ENCODE measurements around the gene SHISAL2A. TPM values are rescaled to one million over a fixed set of nuclear protein-coding genes. Genes with fewer than 3 reads are reported as not detected.

SHISAL2A gene
- total and polyA plus RNA-seq, 10 of the 15 experiments (the other 5 are each of a cell fraction or from before 2014, with no cell fraction given) = 0.18 to 0.67 (median 0.45) TPM

- no peak; the same call in 1 of the 2 replicates for TF ChIP-seq RELB (IDR thresholded peaks at IDR 0.05; ENCODE audit: low read depth)
- no peak for TF ChIP-seq SUPT20H (IDR thresholded peaks at IDR 0.05; ENCODE audit: borderline replicate concordance, control insufficient read depth, low read depth, low read length)
- peak; percentile 47 for TF ChIP-seq MYC (IDR thresholded peaks at IDR 0.05; ENCODE audit: insufficient read depth, insufficient read length, insufficient replicate concordance, low read length, severe bottlenecking)
- no peak for TF ChIP-seq HSF1 (IDR thresholded peaks at IDR 0.05; ENCODE audit: low read depth, low read length)
- TF ChIP-seq E2F4 (IDR thresholded peaks at IDR 0.05; ENCODE audit: low read depth, low read length) = no peak
- no peak for TF ChIP-seq CUX1 (IDR thresholded peaks at IDR 0.05; ENCODE audit: insufficient replicate concordance, low read depth, low read length)
- TF ChIP-seq GABPA (IDR thresholded peaks at IDR 0.05; ENCODE audit: low read depth) = no peak
- no peak for TF ChIP-seq EZH2 (IDR thresholded peaks at IDR 0.05; ENCODE audit: borderline replicate concordance, control insufficient read depth, low read depth, low read length)
- no peak for TF ChIP-seq EGR1 (IDR thresholded peaks at IDR 0.05; ENCODE audit: borderline replicate concordance in 1 of 2, low read depth in 2 of 2, low read length in 2 of 2)
- TF ChIP-seq NRF1 (conservative IDR thresholded peaks at IDR 0.05; ENCODE audit: low read depth, low read length) = no peak
- TF ChIP-seq SUZ12 (IDR thresholded peaks at IDR 0.05; ENCODE audit: unreplicated experiment) = no peak
- no peak for TF ChIP-seq CHD1 (IDR thresholded peaks at IDR 0.05; ENCODE audit: low read depth, low read length)
- peak; percentile 15 for TF ChIP-seq RELA (IDR thresholded peaks at IDR 0.05; ENCODE audit: borderline replicate concordance, partially characterized antibody)
- peak; percentile 48 for TF ChIP-seq RUNX3 (IDR thresholded peaks at IDR 0.05; ENCODE audit: low read length)
- TF ChIP-seq RFX5 (IDR thresholded peaks at IDR 0.05; ENCODE audit: low read depth, low read length) = peak; percentile 40; the same call in 1 of the 2 replicates
- TF ChIP-seq ZNF217 (IDR thresholded peaks at IDR 0.05) = no peak
- TF ChIP-seq STAT1 (conservative IDR thresholded peaks at IDR 0.05) = no peak
- no peak for TF ChIP-seq SMC3 (IDR thresholded peaks at IDR 0.05; ENCODE audit: borderline replicate concordance, low read length)
- TF ChIP-seq RAD21 (IDR thresholded peaks at IDR 0.05; ENCODE audit: insufficient read depth, low read depth, low read length) = no peak
Observed at GRCh38 chr1:52702886-52703787, 70.2 kb downstream of the SHISAL2A start (continued).
